Central memory CD8-positive, alpha-beta T cell (primary cell): ENCODE measurements around the gene POLR3B.
"Not testable (repeated sequence)": the region's sequence is repeated elsewhere in the genome, so short reads cannot be mapped to it uniquely, and the experiment has no call there.

Experiments
- ATAC-seq: fragments of 150-1000 bp; cut with Tn5 transposase; replicated peaks from 2 replicates; pipeline ENCODE4 v1.10.0; 2022; ENCODE audit warnings: mild to moderate bottlenecking, moderate FRiP score, moderate number of reproducible peaks; ENCODE audit not compliant: poor library complexity, severe bottlenecking; ENCODE audit errors: extremely low read depth
- DNase-seq, 2 donors: peaks; one replicate each; pipeline ENCODE4 v3.0.0; 2021; ENCODE audit warnings: low spot score in 2 of 2
- H3K27ac Mint-ChIP-seq: one replicate; pipeline ENCODE4 v1.8.0; 2022; ENCODE audit warnings: low read depth, mild to moderate bottlenecking, moderate library complexity, mixed read lengths
- H3K27me3 Mint-ChIP-seq: one replicate; pipeline ENCODE4 v1.8.0; 2022; ENCODE audit warnings: mixed read lengths
- H3K36me3 Mint-ChIP-seq: one replicate; pipeline ENCODE4 v1.8.0; 2022; ENCODE audit warnings: mild to moderate bottlenecking, moderate library complexity, mixed read lengths; ENCODE audit not compliant: insufficient read depth
- H3K4me1 Mint-ChIP-seq: one replicate; pipeline ENCODE4 v1.8.0; 2022; ENCODE audit warnings: mixed read lengths
- H3K4me3 Mint-ChIP-seq: one replicate; pipeline ENCODE4 v1.8.0; 2022; ENCODE audit warnings: mild to moderate bottlenecking, moderate library complexity, mixed read lengths
- H3K9me3 Mint-ChIP-seq: one replicate; pipeline ENCODE4 v1.8.0; 2022; ENCODE audit warnings: mixed read lengths

The POLR3B gene

DNA sequence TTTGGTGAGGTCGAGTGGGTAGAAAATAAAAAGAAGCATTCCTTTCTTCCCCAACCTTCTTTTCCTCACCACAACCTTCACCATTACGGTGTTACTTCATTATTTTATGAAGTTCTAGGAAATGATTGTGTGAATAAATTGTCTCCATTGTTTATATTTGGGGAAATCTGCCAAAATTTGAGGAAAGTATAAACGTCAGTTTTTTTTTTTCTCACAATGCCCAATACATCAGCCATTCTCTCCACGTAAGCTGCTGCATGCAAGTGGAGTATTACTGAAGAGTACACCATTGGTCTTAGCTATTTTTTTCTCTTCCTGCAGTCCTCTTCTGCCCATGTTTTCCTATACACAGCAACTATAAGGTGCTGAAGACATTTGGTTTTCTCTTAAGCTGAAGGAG lies 9.1 kb upstream of the POLR3B start:
- Mint-ChIP-seq H3K27me3 (no peaks in the 10 kb centered on the region), H3K36me3 (peaks cover 18% of the 10 kb centered on the region), H3K9me3 (no peaks in the 10 kb centered on the region), H3K4me1 (no peaks in the 10 kb centered on the region), H3K27ac (no peak overlapping the region), H3K4me3 (no peak overlapping the region)
- no peak for DNase-seq
- ATAC-seq = no peak

DNA sequence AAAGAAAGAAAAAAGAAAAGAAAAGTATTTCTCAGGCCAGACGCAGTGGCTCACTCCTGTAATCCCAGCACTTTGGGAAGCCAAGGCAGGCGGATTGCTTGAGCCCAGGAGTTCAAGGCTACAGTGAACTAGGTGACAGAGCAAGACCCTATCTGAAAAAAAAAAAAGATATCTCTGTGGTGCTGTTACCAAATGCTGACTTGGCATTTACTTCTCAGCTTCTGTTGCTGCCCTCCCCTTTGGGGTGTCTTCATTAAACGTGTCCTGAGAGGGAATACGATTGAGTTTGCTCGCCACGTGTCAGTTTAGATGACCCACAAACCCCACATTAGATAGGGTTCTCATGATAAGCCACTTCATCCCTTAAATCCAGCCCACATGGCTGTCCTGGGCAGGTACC lies 4.4 kb upstream of the POLR3B start:
- Mint-ChIP-seq H3K27ac (no peak overlapping the region), H3K4me3 (no peak overlapping the region), H3K27me3 (no peaks in the 10 kb centered on the region), H3K4me1 (peaks cover 12% of the 10 kb centered on the region), H3K9me3 (no peaks in the 10 kb centered on the region), H3K36me3 (peaks cover 12% of the 10 kb centered on the region)
- DNase-seq (no peak), ATAC-seq (no peak)

DNA sequence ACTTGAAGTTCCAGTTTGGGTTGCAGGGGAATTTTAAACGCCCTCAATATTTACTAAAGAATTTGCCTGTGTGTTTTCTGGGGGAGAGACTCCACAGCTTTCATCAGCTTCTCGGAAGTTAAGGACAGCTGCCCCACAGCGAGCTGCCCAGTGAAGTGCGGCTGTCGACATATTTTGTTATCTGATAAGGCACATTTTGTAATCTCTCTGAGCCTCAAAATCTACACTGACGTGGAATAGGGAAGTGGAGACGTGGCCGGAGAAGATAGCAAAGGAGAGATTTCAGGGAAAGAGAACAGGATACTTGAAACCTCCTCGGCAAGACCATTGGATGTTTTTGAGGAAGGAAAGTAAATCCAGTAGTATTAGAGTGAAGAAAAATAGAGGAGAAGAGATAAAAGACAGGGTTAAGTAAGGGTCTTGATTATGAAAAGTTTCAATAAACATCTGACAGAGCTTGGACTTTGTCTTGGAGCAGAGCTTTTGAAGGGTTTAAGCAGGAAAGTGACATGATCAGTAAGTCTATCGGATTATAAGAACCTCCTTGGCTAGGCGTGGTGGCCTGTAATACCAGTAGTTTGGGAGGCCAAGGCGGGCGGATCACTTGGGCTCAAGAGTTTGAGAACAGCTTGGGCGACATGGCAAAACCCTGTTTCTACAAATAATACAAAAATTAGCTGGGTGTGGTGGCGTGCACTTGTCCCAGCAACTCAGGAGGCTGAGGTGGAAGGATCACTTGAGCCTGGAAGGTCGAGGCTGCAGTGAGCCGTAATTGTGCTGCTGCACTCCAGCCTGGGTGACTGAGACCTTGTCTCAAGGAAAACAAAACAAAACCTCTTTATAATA lies 1.1 kb downstream of the POLR3B start:
- no peak for ATAC-seq
- Mint-ChIP-seq H3K9me3 (no peaks in the 10 kb centered on the region), H3K4me1 (peaks cover 18% of the 10 kb centered on the region), H3K27me3 (no peaks in the 10 kb centered on the region), H3K36me3 (peaks cover 12% of the 10 kb centered on the region), H3K27ac (peak overlapping the region; percentile 85), H3K4me3 (peak overlapping the region; percentile 82)
- no peak for DNase-seq

DNA sequence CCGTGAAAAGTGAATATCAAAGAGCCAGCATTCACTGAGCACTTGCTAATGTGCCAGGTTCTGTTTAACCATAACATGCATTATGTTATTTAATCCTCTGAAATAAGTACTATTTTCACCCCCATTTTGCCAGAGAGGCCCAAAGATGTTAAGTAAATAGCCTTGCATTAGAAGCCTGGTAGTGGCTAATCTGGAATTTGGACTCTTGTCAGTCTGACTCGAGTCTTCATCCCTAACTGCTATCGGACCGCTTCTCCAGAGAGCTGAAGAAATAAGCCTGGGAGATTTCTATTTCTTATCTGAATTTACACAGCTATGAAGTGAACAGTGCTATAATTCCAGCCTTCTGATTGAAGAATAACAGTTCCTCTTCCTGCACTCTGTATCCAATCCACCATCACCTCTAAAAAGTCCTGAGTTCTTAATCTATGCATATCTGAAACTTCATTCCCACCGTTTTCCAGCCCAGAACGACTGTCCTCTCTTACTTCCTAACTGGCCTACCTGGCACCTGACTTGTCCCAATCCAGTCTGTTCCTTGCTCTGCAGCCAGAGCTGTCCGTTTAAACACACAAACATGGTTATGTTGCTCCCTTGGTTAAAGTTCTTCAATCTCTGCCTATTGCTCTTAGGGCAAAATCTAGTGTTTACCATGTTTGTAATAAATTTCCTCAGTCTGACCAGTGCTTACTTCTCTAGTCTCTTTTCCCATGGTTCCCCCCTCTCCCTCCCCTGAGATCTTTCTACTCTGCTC lies 2.3 kb downstream of the POLR3B start:
- H3K36me3 Mint-ChIP-seq = peaks cover 13% of the 10 kb centered on the region
- H3K4me3 Mint-ChIP-seq = no peak overlapping the region
- H3K4me1 Mint-ChIP-seq = peaks cover 18% of the 10 kb centered on the region
- H3K27me3 Mint-ChIP-seq = no peaks in the 10 kb centered on the region
- ATAC-seq = no peak
- H3K9me3 Mint-ChIP-seq = no peaks in the 10 kb centered on the region
- DNase-seq = no peak
- H3K27ac Mint-ChIP-seq = no peak overlapping the region

DNA sequence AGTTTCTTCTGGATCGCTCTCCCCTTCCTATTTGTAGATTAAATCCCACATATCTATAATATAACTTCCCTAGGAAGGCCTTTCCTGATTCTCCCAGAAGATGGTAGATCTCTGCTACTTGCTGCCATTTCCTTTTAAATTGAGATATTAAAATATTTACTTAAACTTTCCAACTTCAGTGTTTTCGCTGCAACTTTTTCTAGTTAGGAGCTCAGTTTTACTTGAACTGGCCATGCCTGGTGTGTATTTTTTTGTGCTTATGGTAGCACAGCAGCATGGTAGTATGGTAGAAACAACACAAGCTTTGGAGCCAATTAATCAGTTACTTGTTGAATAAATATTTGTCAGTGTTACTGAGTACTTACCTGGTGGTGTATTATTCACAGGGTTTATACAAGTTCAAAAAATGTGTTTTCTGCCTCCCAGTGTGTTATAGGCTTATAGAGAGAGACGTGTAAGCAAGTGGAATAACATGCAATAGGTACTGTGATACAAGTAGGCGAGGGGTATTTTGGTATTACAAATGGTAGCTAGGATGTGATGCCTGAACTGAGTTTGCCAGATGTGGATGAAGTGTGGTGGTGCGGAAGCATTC lies 2.9 kb downstream of the POLR3B start:
- H3K4me3 Mint-ChIP-seq = no peak overlapping the region
- no peaks in the 10 kb centered on the region for H3K27me3 Mint-ChIP-seq
- H3K27ac Mint-ChIP-seq = no peak overlapping the region
- H3K9me3 Mint-ChIP-seq = no peaks in the 10 kb centered on the region
- H3K4me1 Mint-ChIP-seq = peaks cover 18% of the 10 kb centered on the region
- peaks cover 13% of the 10 kb centered on the region for H3K36me3 Mint-ChIP-seq
- no peak for ATAC-seq
- DNase-seq = no peak

DNA sequence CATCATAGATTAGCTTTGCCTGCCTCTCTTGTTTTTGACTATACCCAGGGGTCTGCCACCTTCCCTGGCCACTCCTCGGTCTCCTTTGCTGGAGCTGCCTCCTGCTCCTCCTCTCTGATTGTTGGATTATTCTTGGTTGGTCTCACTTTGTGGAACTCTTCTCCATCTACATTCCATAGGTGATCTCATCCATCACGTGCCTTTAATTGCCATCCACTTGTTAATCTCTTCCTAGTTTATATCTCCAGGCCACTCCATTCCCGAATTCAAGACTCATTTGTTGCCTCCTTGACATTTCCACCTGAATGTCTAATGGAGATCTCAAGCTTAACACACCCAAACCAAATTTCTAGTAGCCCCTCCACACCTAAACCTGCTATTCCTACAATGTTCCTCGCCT lies 5.4 kb downstream of the POLR3B start:
- DNase-seq (no peak), ATAC-seq (no peak)
- Mint-ChIP-seq H3K27ac (no peak overlapping the region), H3K4me3 (no peak overlapping the region), H3K4me1 (peaks cover 8% of the 10 kb centered on the region), H3K36me3 (peaks cover 16% of the 10 kb centered on the region), H3K27me3 (no peaks in the 10 kb centered on the region), H3K9me3 (no peaks in the 10 kb centered on the region)

DNA sequence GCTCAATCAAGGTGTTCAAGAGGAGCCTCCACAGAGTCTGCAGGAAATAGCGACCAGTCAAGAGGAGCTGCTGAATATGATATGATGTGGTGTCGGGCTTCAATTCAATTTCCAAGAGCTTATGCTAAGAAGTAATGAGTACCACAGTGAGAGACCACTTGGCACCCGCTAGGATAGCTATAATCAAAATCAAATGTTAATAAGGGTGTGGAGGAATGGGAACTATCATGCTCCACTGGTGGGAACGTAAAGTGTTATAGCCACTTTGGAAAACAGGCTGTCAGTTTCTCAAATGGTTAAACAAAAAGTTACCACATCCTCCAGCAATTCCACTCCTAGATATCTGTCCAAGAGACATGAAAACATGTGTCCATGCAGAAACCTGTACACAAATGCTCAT lies 6.7 kb downstream of the POLR3B start:
- Mint-ChIP-seq H3K4me3 (no peak overlapping the region), H3K27ac (no peak overlapping the region), H3K27me3 (no peaks in the 10 kb centered on the region), H3K36me3 (peaks cover 15% of the 10 kb centered on the region), H3K9me3 (no peaks in the 10 kb centered on the region), H3K4me1 (no peaks in the 10 kb centered on the region)
- no peak for DNase-seq
- no peak for ATAC-seq

DNA sequence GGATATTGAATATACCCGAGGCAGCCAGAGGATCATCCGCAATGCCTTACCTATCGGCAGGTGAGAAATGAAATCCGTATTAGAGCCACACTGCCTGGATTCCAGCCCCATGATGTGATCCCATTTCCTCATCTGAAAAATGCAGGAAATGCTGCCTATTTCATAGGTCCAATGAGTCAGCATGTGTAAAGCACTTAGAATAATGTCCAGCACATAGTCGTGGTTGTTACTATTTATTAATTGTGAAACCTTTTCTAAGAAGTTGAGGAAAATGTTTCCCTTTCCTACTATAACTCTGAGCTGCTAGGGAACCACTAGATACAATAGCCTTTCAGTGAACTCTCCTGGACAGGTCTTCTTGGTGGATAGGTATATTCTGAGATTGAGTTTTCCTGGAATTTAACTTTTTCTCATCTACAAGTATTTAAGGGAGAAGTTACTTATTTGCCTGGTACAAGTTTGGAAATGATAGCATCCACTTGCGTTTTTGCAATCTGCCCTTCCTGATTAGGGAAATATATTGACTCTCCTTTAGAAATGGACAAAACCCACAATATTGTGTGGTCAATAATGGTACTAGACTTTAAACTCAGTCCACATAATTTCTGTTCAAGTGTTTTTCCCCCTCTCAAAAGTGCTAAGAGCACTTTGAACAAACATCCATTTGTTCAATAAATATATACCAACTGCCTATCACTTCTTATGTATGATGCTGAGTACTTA lies 12.2 kb downstream of the POLR3B start:
- H3K27ac Mint-ChIP-seq = no peak overlapping the region
- no peaks in the 10 kb centered on the region for H3K9me3 Mint-ChIP-seq
- H3K4me3 Mint-ChIP-seq = no peak overlapping the region
- no peaks in the 10 kb centered on the region for H3K4me1 Mint-ChIP-seq
- DNase-seq = no peak
- ATAC-seq = no peak
- H3K27me3 Mint-ChIP-seq = no peaks in the 10 kb centered on the region
- H3K36me3 Mint-ChIP-seq = peaks cover 24% of the 10 kb centered on the region

DNA sequence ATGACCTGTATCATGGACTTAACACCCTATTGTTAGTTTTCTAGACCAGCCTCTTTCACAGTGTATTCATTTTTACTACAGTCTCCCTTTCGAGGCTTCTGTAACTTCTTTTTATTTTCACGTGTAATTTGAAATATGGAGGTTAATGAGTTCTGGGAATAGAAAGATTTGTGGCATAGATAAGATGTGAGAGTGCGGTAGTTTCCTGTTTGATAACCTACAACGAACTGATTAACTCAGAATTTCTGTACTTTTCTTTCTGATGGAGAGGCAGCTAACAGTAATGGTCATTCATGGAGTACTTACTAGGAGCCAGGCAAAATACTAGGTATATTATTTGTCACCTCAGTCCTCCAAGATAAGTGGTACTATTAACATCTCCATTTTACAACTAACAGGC lies 21.2 kb downstream of the POLR3B start:
- no peak overlapping the region for H3K27ac Mint-ChIP-seq
- H3K36me3 Mint-ChIP-seq = peaks cover 25% of the 10 kb centered on the region
- no peak overlapping the region for H3K4me3 Mint-ChIP-seq
- no peaks in the 10 kb centered on the region for H3K27me3 Mint-ChIP-seq
- peaks cover 11% of the 10 kb centered on the region for H3K4me1 Mint-ChIP-seq
- DNase-seq (no peak), ATAC-seq (no peak)
- H3K9me3 Mint-ChIP-seq = no peaks in the 10 kb centered on the region

DNA sequence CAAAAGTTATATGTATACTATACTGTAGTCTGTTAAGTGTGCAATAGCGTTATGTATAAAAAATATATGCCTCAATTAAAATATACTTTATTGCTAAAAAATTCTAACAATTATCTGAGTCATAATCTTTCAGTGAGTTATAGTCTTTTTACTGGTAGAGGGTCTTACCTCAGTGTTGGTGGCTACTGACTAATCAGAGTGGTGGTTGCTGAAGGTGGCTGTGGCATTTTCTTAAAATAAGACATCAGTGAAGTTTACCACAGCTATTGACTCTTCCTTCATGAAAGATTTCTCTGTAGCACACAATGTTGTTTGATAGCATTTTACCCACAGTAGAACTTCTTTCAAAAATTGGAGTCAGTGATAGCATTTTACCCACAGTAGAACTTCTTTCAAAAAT lies 23.4 kb downstream of the POLR3B start:
- Mint-ChIP-seq H3K27ac (no peak overlapping the region), H3K27me3 (no peaks in the 10 kb centered on the region), H3K9me3 (no peaks in the 10 kb centered on the region), H3K36me3 (peaks cover 25% of the 10 kb centered on the region), H3K4me1 (peaks cover 11% of the 10 kb centered on the region), H3K4me3 (no peak overlapping the region)
- ATAC-seq = no peak
- DNase-seq = no peak

DNA sequence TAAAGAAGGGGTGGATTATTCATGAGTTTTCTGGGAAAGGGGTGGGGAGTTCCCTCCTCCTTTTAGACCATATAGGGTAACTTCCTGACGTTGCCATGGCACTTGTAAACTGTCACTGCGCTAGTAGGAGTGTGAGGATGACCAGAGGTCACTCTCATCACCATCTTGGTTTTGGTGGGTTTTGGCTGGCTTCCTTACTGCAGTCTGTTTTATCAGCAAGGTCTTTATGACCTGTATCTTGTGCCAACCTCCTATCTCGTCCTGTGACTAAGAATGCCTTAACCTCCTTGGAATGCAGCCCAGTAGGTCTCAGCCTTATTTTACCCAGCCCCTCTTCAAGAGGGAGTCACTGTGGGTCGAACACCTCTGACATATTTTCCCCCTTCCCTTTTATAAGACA lies 24.3 kb downstream of the POLR3B start:
- H3K36me3 Mint-ChIP-seq = peaks cover 17% of the 10 kb centered on the region
- H3K4me1 Mint-ChIP-seq = peaks cover 11% of the 10 kb centered on the region
- not testable (repeated sequence) for H3K9me3 Mint-ChIP-seq, H3K27me3 Mint-ChIP-seq, H3K27ac Mint-ChIP-seq, DNase-seq, ATAC-seq, H3K4me3 Mint-ChIP-seq

DNA sequence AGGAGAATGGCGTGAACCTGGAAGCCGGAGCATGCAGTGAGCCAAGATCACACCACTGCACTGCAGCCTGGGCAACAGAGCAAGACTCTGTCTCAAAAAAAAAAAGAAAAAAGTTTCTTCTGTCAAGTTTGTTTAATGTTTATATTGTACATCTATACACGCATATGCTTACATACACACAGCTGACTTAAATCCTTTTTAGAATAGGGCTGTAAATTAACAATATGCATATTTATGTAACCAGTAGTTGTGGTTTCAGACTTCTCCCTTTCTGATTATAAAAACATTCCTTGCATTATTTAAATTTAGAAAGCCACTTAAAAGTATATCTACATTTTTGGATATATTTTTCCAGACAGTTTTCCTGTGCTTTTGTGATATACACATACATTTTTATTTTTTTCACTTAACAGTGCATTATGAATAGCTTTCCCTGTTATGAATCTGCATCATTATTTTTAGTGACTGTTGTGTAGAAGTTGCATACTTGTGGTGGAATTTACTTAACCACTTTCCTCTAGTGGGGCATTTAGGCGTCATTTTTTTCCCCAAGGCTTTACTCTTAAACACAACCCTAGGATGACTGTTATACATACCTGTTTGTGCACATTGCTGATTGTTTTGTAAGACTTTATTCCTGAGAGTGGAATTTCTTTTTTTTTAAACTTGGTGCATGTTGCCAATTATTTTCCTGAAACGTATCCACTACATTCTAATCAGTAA lies 29.4 kb downstream of the POLR3B start:
- Mint-ChIP-seq H3K4me3 (no peak overlapping the region), H3K9me3 (no peaks in the 10 kb centered on the region), H3K27ac (no peak overlapping the region), H3K27me3 (no peaks in the 10 kb centered on the region), H3K36me3 (peaks cover 6% of the 10 kb centered on the region), H3K4me1 (no peaks in the 10 kb centered on the region)
- no peak for ATAC-seq
- DNase-seq = no peak
